A549 (cell line): ENCODE measurements around the gene HNRNPUL1. TPM values are rescaled to one million over a fixed set of nuclear protein-coding genes. Genes with fewer than 3 reads are reported as not detected.
A peak's percentile ranks its signal among the peaks of the same experiment; 100 is the strongest.

ENCODE experiments used
- CEBPB ChIP-seq, 2 experiments: fragments of >200 bp in 1 of 2; sonication (Bioruptor Twin) in 1 of 2; formaldehyde crosslinking in 1 of 2; IDR thresholded peaks; 2 replicates each; pipeline ENCODE4 v1.6.1; 2012 to 2016
- EHMT2 ChIP-seq: fragments of 200-600 bp; sonication (generic); IDR thresholded peaks from 2 replicates; pipeline ENCODE4 v1.6.1; 2016; ENCODE audit warnings: antibody characterized with exemption, low read depth, mild to moderate bottlenecking, moderate library complexity
- EP300 ChIP-seq, 2 experiments: fragments of >200 bp; sonication (Bioruptor Twin); formaldehyde crosslinking; IDR thresholded peaks; 2 replicates in 1 of 2; 3 replicates in 1 of 2; pipeline ENCODE4 v1.6.1; 2016 to 2017
- GATA3 ChIP-seq: IDR thresholded peaks from 2 replicates; pipeline ENCODE4 v1.6.1; 2012; ENCODE audit warnings: borderline replicate concordance
- HDAC2 ChIP-seq: fragments of 200-600 bp; sonication (generic); IDR thresholded peaks from 2 replicates; pipeline ENCODE4 v1.6.1; 2016
- HOXA7 ChIP-seq: fragments of 250-450 bp; sonication (Bioruptor Pico); IDR thresholded peaks from 2 replicates; pipeline ENCODE4 v1.5.0; 2020; ENCODE audit warnings: mild to moderate bottlenecking, moderate library complexity
- HOXB13 ChIP-seq: fragments of 250-450 bp; sonication (Bioruptor Pico); IDR thresholded peaks from 2 replicates; pipeline ENCODE4 v1.5.0; 2020; ENCODE audit warnings: low read depth, mild to moderate bottlenecking, moderate library complexity
- JUN ChIP-seq, 2 experiments: fragments of >200 bp; sonication (Bioruptor Twin); formaldehyde crosslinking; IDR thresholded peaks; 2 replicates in 1 of 2; 3 replicates in 1 of 2; pipeline ENCODE4 v1.6.1; 2016 to 2017
- KDM5A ChIP-seq: fragments of 200-600 bp; sonication (generic); IDR thresholded peaks from 2 replicates; pipeline ENCODE4 v1.6.1; 2016; ENCODE audit warnings: antibody characterized with exemption, mild to moderate bottlenecking
- MAFK ChIP-seq: fragments of 450-650 bp; IDR thresholded peaks from 2 replicates; pipeline ENCODE4 v1.6.1; 2014; ENCODE audit not compliant: partially characterized antibody
- MAZ ChIP-seq: fragments of 150-350 bp; IDR thresholded peaks from 2 replicates; pipeline ENCODE4 v1.6.1; 2014; ENCODE audit warnings: antibody characterized with exemption, low read depth, low read length, borderline replicate concordance
- MYC ChIP-seq: IDR thresholded peaks from 2 replicates; pipeline ENCODE4 v1.6.1; 2012; ENCODE audit warnings: mild to moderate bottlenecking, inconsistent platforms, low read length, improper control_type of control experiment, borderline replicate concordance
- PHF8 ChIP-seq: fragments of 200-600 bp; sonication (generic); IDR thresholded peaks from 2 replicates; pipeline ENCODE4 v1.6.1; 2016; ENCODE audit warnings: low read depth, mild to moderate bottlenecking, antibody characterized with exemption, moderate library complexity, borderline replicate concordance
- POLR2A ChIP-seq: IDR thresholded peaks from 2 replicates; pipeline ENCODE4 v1.6.1; 2012; ENCODE audit warnings: mild to moderate bottlenecking, low read length
- POLR2AphosphoS2 ChIP-seq: conservative IDR thresholded peaks from 2 replicates; pipeline ENCODE4 v1.6.1; 2012; ENCODE audit warnings: low read length, improper control_type of control experiment, inconsistent platforms
- RAD21 ChIP-seq, 2 experiments: fragments of >200 bp in 1 of 2; sonication (Bioruptor Twin) in 1 of 2; formaldehyde crosslinking in 1 of 2; IDR thresholded peaks in 1 of 2; conservative IDR thresholded peaks in 1 of 2; 2 replicates in 1 of 2; 3 replicates in 1 of 2; pipeline ENCODE4 v1.6.1; 2012 to 2018; ENCODE audit warnings: inconsistent platforms in 1 of 2
- RNF2 ChIP-seq: fragments of 200-600 bp; sonication (generic); IDR thresholded peaks from 2 replicates; pipeline ENCODE4 v1.6.1; 2016; ENCODE audit warnings: low read depth, mild to moderate bottlenecking, antibody characterized with exemption, moderate library complexity, borderline replicate concordance
- SMC3 ChIP-seq: fragments of >200 bp; sonication (Bioruptor Twin); formaldehyde crosslinking; IDR thresholded peaks from 3 replicates; pipeline ENCODE4 v1.6.1; 2018; ENCODE audit warnings: inconsistent platforms
- TFCP2L1 ChIP-seq: fragments of 250-450 bp; sonication (Bioruptor Pico); IDR thresholded peaks from 2 replicates; pipeline ENCODE4 v1.5.0; 2021; ENCODE audit warnings: mild to moderate bottlenecking
- TP53 ChIP-seq: fragments of 250-450 bp; sonication (Bioruptor Pico); IDR thresholded peaks from 2 replicates; pipeline ENCODE4 v1.5.0; 2021; ENCODE audit warnings: mild to moderate bottlenecking, moderate library complexity
- ZNF302 ChIP-seq: fragments of 250-450 bp; sonication (Bioruptor Pico); IDR thresholded peaks from 2 replicates; pipeline ENCODE4 v1.9.0; 2021; ENCODE audit warnings: inconsistent platforms, mild to moderate bottlenecking, moderate library complexity
- ZSCAN20 ChIP-seq: fragments of 250-450 bp; sonication (Bioruptor Pico); IDR thresholded peaks from 2 replicates; pipeline ENCODE4 v1.8.0; 2022; ENCODE audit warnings: mild to moderate bottlenecking, moderate library complexity
- polyA plus RNA-seq, 4 experiments: library from polyadenylated mRNA; depleted of rRNA in 3 of 4; stranded (reverse); fragments of >200 nt; fragmentation: RNase III in 1 of 4; extraction: RNeasy Plus Mini Kit Qiagen cat#74134 plus additional on column Dnase treatment in 1 of 4; gene quantifications; 2 replicates in 3 of 4; 3 replicates in 1 of 4; pipeline ENCODE4 v1.2.3, GENCODE V29; 2011 to 2017
- TF ChIP-seq, protein P1 (sequence below): fragments of 150-350 bp; IDR thresholded peaks from 2 replicates; pipeline ENCODE4 v1.6.1; 2014; ENCODE audit warnings: low read depth, mild to moderate bottlenecking, low read length
- TF ChIP-seq, protein P2 (sequence below): IDR thresholded peaks from 2 replicates; pipeline ENCODE4 v1.6.1; 2012; ENCODE audit warnings: low read depth, borderline replicate concordance
- TF ChIP-seq, protein P3 (sequence below): fragments of >200 bp; sonication (Bioruptor Twin); formaldehyde crosslinking; IDR thresholded peaks from 2 replicates; pipeline ENCODE4 v1.6.1; 2016
- TF ChIP-seq, protein P4 (sequence below): fragments of >200 bp; sonication (Bioruptor Twin); formaldehyde crosslinking; IDR thresholded peaks from 3 replicates; pipeline ENCODE4 v1.5.1; 2016

The HNRNPUL1 gene
- polyA plus RNA-seq, 2 of the 4 experiments (the other 2 are of a cell fraction): 89.5 to 278 TPM

DNA sequence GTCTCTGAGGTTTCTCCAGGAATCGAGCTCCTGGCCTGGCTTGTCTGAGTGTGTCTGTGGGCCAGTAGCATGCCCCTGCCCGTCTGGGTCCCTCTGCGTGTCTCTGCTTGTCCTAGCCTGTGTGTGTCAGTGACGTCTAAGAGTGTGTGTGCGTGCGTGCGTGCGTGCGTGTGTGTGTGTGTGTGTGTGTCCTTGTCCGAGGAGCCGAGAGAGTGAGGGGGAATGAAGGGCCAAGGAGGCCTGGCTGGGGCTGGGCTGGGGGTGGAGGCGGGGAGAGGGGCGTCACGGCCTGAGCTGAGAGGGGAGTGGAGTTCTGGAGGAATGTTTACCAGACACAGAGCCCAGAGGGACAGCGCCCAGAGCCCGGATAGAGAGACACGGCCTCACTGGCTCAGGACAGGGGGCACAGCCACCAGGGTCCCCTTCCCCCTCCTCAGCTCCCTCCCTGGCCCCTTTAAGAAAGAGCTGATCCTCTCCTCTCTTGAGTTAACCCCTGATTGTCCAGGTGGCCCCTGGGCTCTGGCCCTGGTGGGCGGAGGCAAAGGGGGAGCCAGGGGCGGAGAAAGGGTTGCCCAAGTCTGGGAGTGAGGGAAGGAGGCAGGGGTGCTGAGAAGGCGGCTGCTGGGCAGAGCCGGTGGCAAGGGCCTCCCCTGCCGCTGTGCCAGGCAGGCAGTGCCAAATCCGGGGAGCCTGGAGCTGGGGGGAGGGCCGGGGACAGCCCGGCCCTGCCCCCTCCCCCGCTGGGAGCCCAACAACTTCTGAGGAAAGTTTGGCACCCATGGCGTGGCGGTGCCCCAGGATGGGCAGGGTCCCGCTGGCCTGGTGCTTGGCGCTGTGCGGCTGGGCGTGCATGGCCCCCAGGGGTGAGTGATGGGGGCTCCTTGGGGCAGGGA, 45.3 kb upstream of the HNRNPUL1 start, which contains the start of gene AXL (continued):
- TF ChIP-seq EHMT2 (no peak), HDAC2 (no peak), POLR2A (peak; percentile 59), KDM5A (no peak), POLR2AphosphoS2 (no peak), ZSCAN20 (CRISPR knock-in tag) (no peak), ZNF302 (CRISPR knock-in tag) (no peak), RAD21 (conservative IDR thresholded peaks at IDR 0.05 in 1 of 2, IDR thresholded peaks at IDR 0.05 in 1 of 2) (no peak; a peak in 1 of 5 replicates), CEBPB (IDR thresholded peaks at IDR 0.05) (peak in 1 of 2 experiments; percentile 78; a peak in 2 of 4 replicates), EP300 (IDR thresholded peaks at IDR 0.05) (peak in 1 of 2 experiments; percentile 20; a peak in 1 of 5 replicates), MAFK (no peak), JUN (IDR thresholded peaks at IDR 0.05) (peak; percentile 71 to 77), SMC3 (peak; percentile 29; the same call in 1 of the 3 replicates), HOXA7 (CRISPR knock-in tag) (no peak), MYC (no peak), MAZ (no peak; the same call in 1 of the 2 replicates), RNF2 (no peak), PHF8 (peak; percentile 41; the same call in 1 of the 2 replicates), TP53 (no peak), HOXB13 (CRISPR knock-in tag) (no peak), TFCP2L1 (CRISPR knock-in tag) (no peak; the same call in 1 of the 2 replicates), GATA3 (peak; percentile 31; the same call in 1 of the 2 replicates)
- TF ChIP-seq, protein P1, sequence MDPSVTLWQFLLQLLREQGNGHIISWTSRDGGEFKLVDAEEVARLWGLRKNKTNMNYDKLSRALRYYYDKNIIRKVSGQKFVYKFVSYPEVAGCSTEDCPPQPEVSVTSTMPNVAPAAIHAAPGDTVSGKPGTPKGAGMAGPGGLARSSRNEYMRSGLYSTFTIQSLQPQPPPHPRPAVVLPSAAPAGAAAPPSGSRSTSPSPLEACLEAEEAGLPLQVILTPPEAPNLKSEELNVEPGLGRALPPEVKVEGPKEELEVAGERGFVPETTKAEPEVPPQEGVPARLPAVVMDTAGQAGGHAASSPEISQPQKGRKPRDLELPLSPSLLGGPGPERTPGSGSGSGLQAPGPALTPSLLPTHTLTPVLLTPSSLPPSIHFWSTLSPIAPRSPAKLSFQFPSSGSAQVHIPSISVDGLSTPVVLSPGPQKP: no peak
- TF ChIP-seq, protein P2, sequence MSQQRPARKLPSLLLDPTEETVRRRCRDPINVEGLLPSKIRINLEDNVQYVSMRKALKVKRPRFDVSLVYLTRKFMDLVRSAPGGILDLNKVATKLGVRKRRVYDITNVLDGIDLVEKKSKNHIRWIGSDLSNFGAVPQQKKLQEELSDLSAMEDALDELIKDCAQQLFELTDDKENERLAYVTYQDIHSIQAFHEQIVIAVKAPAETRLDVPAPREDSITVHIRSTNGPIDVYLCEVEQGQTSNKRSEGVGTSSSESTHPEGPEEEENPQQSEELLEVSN: no peak
- TF ChIP-seq, protein P3, sequence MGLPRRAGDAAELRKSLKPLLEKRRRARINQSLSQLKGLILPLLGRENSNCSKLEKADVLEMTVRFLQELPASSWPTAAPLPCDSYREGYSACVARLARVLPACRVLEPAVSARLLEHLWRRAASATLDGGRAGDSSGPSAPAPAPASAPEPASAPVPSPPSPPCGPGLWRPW: no peak
- TF ChIP-seq, protein P4, sequence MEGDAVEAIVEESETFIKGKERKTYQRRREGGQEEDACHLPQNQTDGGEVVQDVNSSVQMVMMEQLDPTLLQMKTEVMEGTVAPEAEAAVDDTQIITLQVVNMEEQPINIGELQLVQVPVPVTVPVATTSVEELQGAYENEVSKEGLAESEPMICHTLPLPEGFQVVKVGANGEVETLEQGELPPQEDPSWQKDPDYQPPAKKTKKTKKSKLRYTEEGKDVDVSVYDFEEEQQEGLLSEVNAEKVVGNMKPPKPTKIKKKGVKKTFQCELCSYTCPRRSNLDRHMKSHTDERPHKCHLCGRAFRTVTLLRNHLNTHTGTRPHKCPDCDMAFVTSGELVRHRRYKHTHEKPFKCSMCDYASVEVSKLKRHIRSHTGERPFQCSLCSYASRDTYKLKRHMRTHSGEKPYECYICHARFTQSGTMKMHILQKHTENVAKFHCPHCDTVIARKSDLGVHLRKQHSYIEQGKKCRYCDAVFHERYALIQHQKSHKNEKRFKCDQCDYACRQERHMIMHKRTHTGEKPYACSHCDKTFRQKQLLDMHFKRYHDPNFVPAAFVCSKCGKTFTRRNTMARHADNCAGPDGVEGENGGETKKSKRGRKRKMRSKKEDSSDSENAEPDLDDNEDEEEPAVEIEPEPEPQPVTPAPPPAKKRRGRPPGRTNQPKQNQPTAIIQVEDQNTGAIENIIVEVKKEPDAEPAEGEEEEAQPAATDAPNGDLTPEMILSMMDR: no peak
